Astrocyte (in vitro differentiated cells and primary cell): ENCODE data around the gene RAB40B. TPM values are rescaled to one million over a fixed set of nuclear protein-coding genes. Genes with fewer than 3 reads are reported as not detected.

Experiments used
- DNase-seq: peaks from one replicate; pipeline ENCODE4 v3.0.0-alpha.2; 2010; ENCODE audit warnings: low read depth
- FAIRE-seq: peaks from 2 replicates; lab custom pipeline; 2011; peaks lifted over from hg19 to GRCh38; lab: Jason Lieb, UNC
- H2AFZ ChIP-seq: 2 replicates; pipeline ENCODE4 v1.6.0; 2012; ENCODE audit warnings: low read depth, low read length, inconsistent platforms
- H3K27ac ChIP-seq: 2 replicates; pipeline ENCODE4 v1.5.1; 2011; ENCODE audit warnings: low read depth, low read length, inconsistent platforms
- H3K27me3 ChIP-seq: 2 replicates; pipeline ENCODE4 v1.6.0; 2011; ENCODE audit warnings: low read length, inconsistent platforms; ENCODE audit not compliant: insufficient read depth
- H3K36me3 ChIP-seq: 2 replicates; pipeline ENCODE4 v1.5.1; 2011; ENCODE audit warnings: low read length, inconsistent platforms; ENCODE audit not compliant: insufficient read depth
- H3K4me1 ChIP-seq: 2 replicates; pipeline ENCODE4 v1.5.1; 2011; ENCODE audit warnings: low read length, inconsistent platforms; ENCODE audit not compliant: insufficient read depth
- H3K4me2 ChIP-seq: 2 replicates; pipeline ENCODE4 v1.6.0; 2012; ENCODE audit warnings: low read length, inconsistent platforms
- H3K4me3 ChIP-seq: 2 replicates; pipeline ENCODE4 v1.5.1; 2011; ENCODE audit warnings: low read depth, mild to moderate bottlenecking, low read length, inconsistent platforms; ENCODE audit not compliant: insufficient read depth
- H3K79me2 ChIP-seq: 2 replicates; pipeline ENCODE4 v1.6.0; 2012; ENCODE audit warnings: mild to moderate bottlenecking, low read length, inconsistent platforms; ENCODE audit not compliant: insufficient read depth
- H3K9ac ChIP-seq: 2 replicates; pipeline ENCODE4 v1.6.0; 2012; ENCODE audit warnings: mild to moderate bottlenecking, low read length, inconsistent platforms
- H3K9me3 ChIP-seq: 2 replicates; pipeline ENCODE4 v1.5.1; 2012; ENCODE audit warnings: low read depth, mild to moderate bottlenecking, low read length, inconsistent platforms; ENCODE audit not compliant: insufficient read depth
- H4K20me1 ChIP-seq: 2 replicates; pipeline ENCODE4 v1.6.0; 2012; ENCODE audit warnings: low read length, inconsistent platforms; ENCODE audit not compliant: insufficient read depth
- H3K27ac Mint-ChIP-seq: one replicate; pipeline ENCODE4 v1.8.0; 2021; ENCODE audit warnings: mild to moderate bottlenecking, mixed read lengths; ENCODE audit not compliant: unreplicated experiment
- H3K27me3 Mint-ChIP-seq: one replicate; pipeline ENCODE4 v1.8.0; 2021; ENCODE audit warnings: low read depth, mixed read lengths; ENCODE audit not compliant: unreplicated experiment
- H3K36me3 Mint-ChIP-seq: one replicate; pipeline ENCODE4 v1.8.0; 2021; ENCODE audit warnings: low read depth, mixed read lengths; ENCODE audit not compliant: unreplicated experiment
- H3K4me1 Mint-ChIP-seq: one replicate; pipeline ENCODE4 v1.8.0; 2021; ENCODE audit warnings: low read depth, mixed read lengths; ENCODE audit not compliant: unreplicated experiment
- H3K4me3 Mint-ChIP-seq: one replicate; pipeline ENCODE4 v1.8.0; 2021; ENCODE audit warnings: mild to moderate bottlenecking, moderate library complexity, mixed read lengths; ENCODE audit not compliant: unreplicated experiment
- H3K9me3 Mint-ChIP-seq: one replicate; pipeline ENCODE4 v1.8.0; 2021; ENCODE audit warnings: mild to moderate bottlenecking, mixed read lengths; ENCODE audit not compliant: unreplicated experiment
- EZH2 ChIP-seq: IDR thresholded peaks from 2 replicates; pipeline ENCODE4 v1.6.1; 2012; ENCODE audit warnings: mild to moderate bottlenecking, low read length, inconsistent platforms; ENCODE audit not compliant: insufficient read depth
- total RNA-seq: library from RNA; stranded (reverse); gene quantifications from 2 replicates; pipeline ENCODE4 v1.2.1, GENCODE V29; 2021
- TF ChIP-seq, protein P1 (sequence below): IDR thresholded peaks from 2 replicates; pipeline ENCODE4 v1.5.1; 2011; ENCODE audit warnings: low read depth, mild to moderate bottlenecking, inconsistent platforms, low read length, moderate library complexity; ENCODE audit not compliant: insufficient read depth

The RAB40B gene
- total RNA-seq, 1 donor from 2014 or later = 15.8 TPM

DNA sequence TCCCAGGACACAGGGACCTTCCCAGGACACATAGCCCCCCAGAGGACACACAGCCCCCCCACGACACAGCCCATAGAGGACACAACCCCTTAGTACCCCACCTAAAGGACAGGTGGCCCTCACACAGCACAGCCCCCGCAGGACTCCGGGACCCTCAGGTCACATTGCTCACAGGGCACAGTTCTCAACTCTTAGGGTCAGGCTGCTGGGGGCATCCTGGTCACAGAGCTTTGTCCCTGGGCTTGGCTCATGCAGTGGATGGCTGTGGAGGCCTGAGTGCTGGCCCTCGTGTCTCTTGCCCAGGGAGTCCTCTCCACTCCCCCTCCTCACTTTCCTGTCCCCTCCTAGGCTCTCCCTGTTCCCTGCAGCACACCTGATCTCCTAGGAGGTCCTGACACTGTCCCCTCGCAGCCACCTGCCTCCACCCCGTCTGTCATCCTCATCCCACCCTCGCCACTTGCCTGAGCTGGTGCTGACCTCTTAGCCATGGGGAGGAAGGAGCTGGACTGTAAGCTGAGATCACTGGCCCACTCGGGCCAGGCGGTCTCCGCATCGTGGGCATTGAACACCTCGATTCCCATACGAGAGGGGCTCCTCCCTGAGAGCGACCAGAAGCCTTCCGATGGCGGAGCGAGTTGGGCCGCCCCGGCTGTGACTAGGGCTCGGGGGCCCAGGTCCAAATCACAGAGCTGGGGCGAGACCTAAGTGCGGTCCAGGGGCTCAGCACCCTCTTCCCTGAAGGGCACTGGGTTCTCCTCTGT is 48.8 kb downstream of the RAB40B start:
- Histone ChIP-seq H3K27ac (no peak overlapping the region), H4K20me1 (peaks cover 31% of the 10 kb centered on the region), H2AFZ (no peak overlapping the region), H3K9ac (no peak overlapping the region), H3K4me2 (peak overlapping the region; percentile 86), H3K4me1 (peaks cover 4% of the 10 kb centered on the region), H3K4me3 (no peak overlapping the region), H3K36me3 (no peaks in the 10 kb centered on the region), H3K79me2 (peaks cover 36% of the 10 kb centered on the region), H3K9me3 (no peaks in the 10 kb centered on the region), H3K27me3 (no peaks in the 10 kb centered on the region)
- no peak for DNase-seq
- peaks cover 2% of the 10 kb centered on the region for H3K27me3 Mint-ChIP-seq
- no peak for FAIRE-seq
- no peaks in the 10 kb centered on the region for H3K36me3 Mint-ChIP-seq
- H3K4me3 Mint-ChIP-seq = peak overlapping the region; percentile 67
- no peak for TF ChIP-seq EZH2
- TF ChIP-seq, protein P1, sequence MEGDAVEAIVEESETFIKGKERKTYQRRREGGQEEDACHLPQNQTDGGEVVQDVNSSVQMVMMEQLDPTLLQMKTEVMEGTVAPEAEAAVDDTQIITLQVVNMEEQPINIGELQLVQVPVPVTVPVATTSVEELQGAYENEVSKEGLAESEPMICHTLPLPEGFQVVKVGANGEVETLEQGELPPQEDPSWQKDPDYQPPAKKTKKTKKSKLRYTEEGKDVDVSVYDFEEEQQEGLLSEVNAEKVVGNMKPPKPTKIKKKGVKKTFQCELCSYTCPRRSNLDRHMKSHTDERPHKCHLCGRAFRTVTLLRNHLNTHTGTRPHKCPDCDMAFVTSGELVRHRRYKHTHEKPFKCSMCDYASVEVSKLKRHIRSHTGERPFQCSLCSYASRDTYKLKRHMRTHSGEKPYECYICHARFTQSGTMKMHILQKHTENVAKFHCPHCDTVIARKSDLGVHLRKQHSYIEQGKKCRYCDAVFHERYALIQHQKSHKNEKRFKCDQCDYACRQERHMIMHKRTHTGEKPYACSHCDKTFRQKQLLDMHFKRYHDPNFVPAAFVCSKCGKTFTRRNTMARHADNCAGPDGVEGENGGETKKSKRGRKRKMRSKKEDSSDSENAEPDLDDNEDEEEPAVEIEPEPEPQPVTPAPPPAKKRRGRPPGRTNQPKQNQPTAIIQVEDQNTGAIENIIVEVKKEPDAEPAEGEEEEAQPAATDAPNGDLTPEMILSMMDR = no peak
- peak overlapping the region; percentile 80 for H3K27ac Mint-ChIP-seq
- no peaks in the 10 kb centered on the region for H3K9me3 Mint-ChIP-seq
- peaks cover 7% of the 10 kb centered on the region for H3K4me1 Mint-ChIP-seq

DNA sequence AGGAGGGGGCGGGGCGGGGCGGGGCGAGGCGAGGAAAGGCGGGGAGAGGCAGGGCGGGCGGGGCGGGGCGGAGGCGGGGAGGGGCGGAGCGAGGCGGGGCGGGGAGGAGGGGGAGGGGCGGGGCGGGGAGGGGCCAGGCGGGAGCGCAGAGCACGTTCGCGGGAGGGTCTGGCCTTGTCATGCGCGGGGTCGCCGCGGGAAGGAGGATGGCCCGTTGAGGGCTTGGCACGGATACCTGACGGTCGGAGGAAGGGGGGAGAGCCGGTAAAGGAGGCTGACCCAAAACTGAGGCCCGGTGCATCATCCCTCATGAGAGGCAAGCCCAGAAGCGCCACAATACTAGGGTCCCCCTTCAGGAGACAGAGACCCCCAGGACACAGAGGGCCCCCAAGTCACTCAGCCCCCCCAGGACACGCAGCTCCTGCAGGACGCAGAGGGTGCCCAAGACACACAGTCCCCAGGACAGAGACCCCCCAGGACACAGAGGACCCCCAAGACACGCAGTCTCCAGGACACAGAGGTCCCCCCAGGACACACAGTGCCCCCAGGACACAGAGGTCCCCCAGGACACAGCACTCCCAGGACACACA is 49.7 kb downstream of the RAB40B start:
- TF ChIP-seq EZH2 = no peak
- TF ChIP-seq, protein P1 = no peak
- Histone ChIP-seq H2AFZ (peak overlapping the region; percentile 81), H3K9me3 (no peaks in the 10 kb centered on the region), H3K27me3 (no peaks in the 10 kb centered on the region), H3K9ac (peak overlapping the region; percentile 68), H3K27ac (no peak overlapping the region), H3K4me2 (peak overlapping the region; percentile 86), H4K20me1 (peaks cover 40% of the 10 kb centered on the region), H3K4me1 (peaks cover 4% of the 10 kb centered on the region), H3K4me3 (peak overlapping the region; percentile 57), H3K36me3 (peaks cover 6% of the 10 kb centered on the region), H3K79me2 (peaks cover 44% of the 10 kb centered on the region)
- Mint-ChIP-seq H3K27me3 (peaks cover 2% of the 10 kb centered on the region), H3K36me3 (peaks cover 1% of the 10 kb centered on the region), H3K27ac (no peak overlapping the region), H3K4me1 (peaks cover 7% of the 10 kb centered on the region), H3K9me3 (no peaks in the 10 kb centered on the region), H3K4me3 (peak overlapping the region; percentile 20)
- DNase-seq (no peak), FAIRE-seq (no peak)
